H1 (cell line): ENCODE measurements around the gene HP1BP3. TPM values are rescaled to one million over a fixed set of nuclear protein-coding genes. Genes with fewer than 3 reads are reported as not detected.

ENCODE experiments used
- CTCF ChIA-PET: fragments of 300-600 bp; sonication (Branson Sonifier 250); formaldehyde crosslinking; loops from one replicate; lab custom pipeline; 2021; ENCODE audit not compliant: partially characterized antibody; lab: Charles Lee
- POLR2A ChIA-PET: fragments of 300-600 bp; sonication (Branson Sonifier 250); formaldehyde crosslinking; loops from one replicate; lab custom pipeline; 2021; ENCODE audit warnings: inconsistent platforms; ENCODE audit not compliant: partially characterized antibody; lab: Charles Lee
- DNase-seq, 2 experiments: peaks; one replicate each; pipeline versions ENCODE4 v3.0.0 to v3.0.0-alpha.2; 2010 to 2022; ENCODE audit warnings: low spot score in 2 of 2, low read depth in 1 of 2, mixed read lengths in 1 of 2
- FAIRE-seq: peaks from 2 replicates; lab custom pipeline; 2011; peaks lifted over from hg19 to GRCh38; lab: Jason Lieb, UNC
- H2AFZ ChIP-seq: 2 replicates; pipeline ENCODE4 v1.8.1; 2012; ENCODE audit warnings: low read length, inconsistent platforms
- H2AK5ac ChIP-seq: 2 replicates; pipeline ENCODE4 v1.6.1; 2013; ENCODE audit warnings: low read depth, low read length
- H2BK120ac ChIP-seq: replicated peaks from 2 replicates; pipeline ENCODE3; 2013; ENCODE audit warnings: low read depth, low read length, inconsistent platforms
- H2BK12ac ChIP-seq: 2 replicates; pipeline ENCODE4 v1.6.1; 2013; ENCODE audit warnings: low read depth, low read length
- H2BK15ac ChIP-seq: 2 replicates; pipeline ENCODE4 v1.6.1; 2013; ENCODE audit warnings: low read length
- H2BK20ac ChIP-seq: 2 replicates; pipeline ENCODE4 v1.6.1; 2013; ENCODE audit warnings: low read length
- H2BK5ac ChIP-seq: 2 replicates; pipeline ENCODE4 v1.6.1; 2013; ENCODE audit warnings: low read depth, low read length
- H3K14ac ChIP-seq: 2 replicates; pipeline ENCODE4 v1.6.1; 2013; ENCODE audit warnings: inconsistent platforms; ENCODE audit not compliant: insufficient read length
- H3K18ac ChIP-seq: 2 replicates; pipeline ENCODE4 v1.6.1; 2013; ENCODE audit warnings: low read length; ENCODE audit errors: extremely low read depth
- H3K23ac ChIP-seq: 2 replicates; pipeline ENCODE4 v1.6.1; 2013; ENCODE audit warnings: inconsistent platforms; ENCODE audit not compliant: insufficient read length
- H3K23me2 ChIP-seq: 2 replicates; pipeline ENCODE4 v1.6.1; 2013; ENCODE audit warnings: low read depth, low read length
- H3K27ac ChIP-seq: 2 replicates; pipeline ENCODE4 v1.6.1; 2011; ENCODE audit warnings: low read depth, low read length, inconsistent platforms
- H3K27me3 ChIP-seq, 4 experiments: replicated peaks in 1 of 4; 1 replicate in 1 of 4; 2 replicates in 3 of 4; pipeline versions ENCODE4 v1.6.1 to v1.8.1; 2011 to 2013; ENCODE audit warnings: low read length in 3 of 4, mild to moderate bottlenecking in 3 of 4, inconsistent platforms in 2 of 4, mixed read lengths in 2 of 4, moderate library complexity in 1 of 4; ENCODE audit not compliant: control insufficient read depth in 3 of 4, insufficient read depth in 3 of 4; ENCODE audit errors: extremely low read depth in 1 of 4
- H3K36me3 ChIP-seq, 4 experiments: 2 replicates each; pipeline versions ENCODE4 v1.6.1 to v1.8.1; 2011 to 2013; ENCODE audit warnings: mild to moderate bottlenecking in 4 of 4, low read length in 3 of 4, moderate library complexity in 2 of 4, control low read depth in 1 of 4, inconsistent platforms in 1 of 4; ENCODE audit not compliant: insufficient read depth in 4 of 4, control insufficient read depth in 2 of 4
- H3K4ac ChIP-seq: replicated peaks from 2 replicates; pipeline ENCODE3; 2013; ENCODE audit warnings: low read length, low read depth, mixed read lengths, inconsistent platforms; ENCODE audit not compliant: insufficient read length
- H3K4me1 ChIP-seq, 4 experiments: replicated peaks in 1 of 4; 1 replicate in 1 of 4; 2 replicates in 3 of 4; pipeline versions ENCODE4 v1.6.1 to v1.8.1; 2011 to 2013; ENCODE audit warnings: low read length in 3 of 4, inconsistent platforms in 2 of 4, mixed read lengths in 1 of 4; ENCODE audit not compliant: insufficient read depth in 4 of 4, control insufficient read depth in 3 of 4
- H3K4me2 ChIP-seq, 2 experiments: 2 replicates each; pipeline versions ENCODE4 v1.6.1 to v1.8.1; 2011 to 2013; ENCODE audit warnings: low read depth in 2 of 2, low read length in 2 of 2, control low read depth in 1 of 2, inconsistent platforms in 1 of 2, mild to moderate bottlenecking in 1 of 2; ENCODE audit not compliant: insufficient read depth in 1 of 2
- H3K4me3 ChIP-seq, 4 experiments: fragments of 200-600, 300-600 bp in 1 of 4; sonication (generic), shearing (Covaris generic), sonication (Bioruptor Twin) in 1 of 4; 2 replicates each; pipeline versions ENCODE4 v1.5.1 to v1.8.1; 2011 to 2016; ENCODE audit warnings: low read length in 4 of 4, low read depth in 3 of 4, control low read depth in 2 of 4, inconsistent platforms in 2 of 4, mild to moderate bottlenecking in 2 of 4, mixed read lengths in 1 of 4, moderate library complexity in 1 of 4; ENCODE audit not compliant: insufficient read depth in 2 of 4; ENCODE audit errors: extremely low read depth in 1 of 4
- H3K56ac ChIP-seq: replicated peaks from 2 replicates; pipeline ENCODE3; 2013; ENCODE audit warnings: low read depth, mild to moderate bottlenecking, mixed read lengths, low read length, inconsistent platforms; ENCODE audit not compliant: insufficient read length
- H3K79me1 ChIP-seq: 2 replicates; pipeline ENCODE4 v1.6.1; 2013; ENCODE audit warnings: low read depth, low read length, control low read depth
- H3K79me2 ChIP-seq, 2 experiments: 2 replicates each; pipeline versions ENCODE4 v1.6.1 to v1.8.1; 2012 to 2013; ENCODE audit warnings: low read length in 2 of 2, mild to moderate bottlenecking in 2 of 2, inconsistent platforms in 1 of 2; ENCODE audit not compliant: insufficient read depth in 2 of 2, control insufficient read depth in 1 of 2
- H3K9ac ChIP-seq, 4 experiments: replicated peaks in 1 of 4; 1 replicate in 1 of 4; 2 replicates in 3 of 4; pipeline versions ENCODE4 v1.6.1 to v1.8.1; 2011 to 2013; ENCODE audit warnings: low read depth in 3 of 4, low read length in 3 of 4, control low read depth in 2 of 4, mild to moderate bottlenecking in 2 of 4, moderate library complexity in 2 of 4, inconsistent platforms in 1 of 4; ENCODE audit errors: extremely low read depth in 1 of 4
- H3K9me3 ChIP-seq, 2 experiments: 2 replicates each; pipeline versions ENCODE4 v1.6.1 to v1.8.1; 2012 to 2013; ENCODE audit warnings: mild to moderate bottlenecking in 2 of 2, moderate library complexity in 2 of 2, control low read depth in 1 of 2, inconsistent platforms in 1 of 2, low read depth in 1 of 2, low read length in 1 of 2, mixed read lengths in 1 of 2; ENCODE audit not compliant: insufficient read depth in 2 of 2
- H4K20me1 ChIP-seq, 2 experiments: replicated peaks in 1 of 2; 2 replicates each; pipeline versions ENCODE3 to v1.8.1; 2011 to 2013; ENCODE audit warnings: inconsistent platforms in 2 of 2, low read length in 2 of 2, mild to moderate bottlenecking in 1 of 2; ENCODE audit not compliant: insufficient read depth in 2 of 2, control insufficient read depth in 1 of 2
- H4K5ac ChIP-seq: 2 replicates; pipeline ENCODE4 v1.6.1; 2013; ENCODE audit warnings: low read length, low read depth, mixed read lengths, inconsistent platforms; ENCODE audit not compliant: insufficient read length
- H4K8ac ChIP-seq: 2 replicates; pipeline ENCODE4 v1.8.0; 2013; ENCODE audit warnings: mild to moderate bottlenecking, moderate library complexity, low read length, inconsistent platforms; ENCODE audit not compliant: insufficient read depth; ENCODE audit errors: extremely low read depth
- H4K91ac ChIP-seq: replicated peaks from 2 replicates; pipeline ENCODE3; 2013; ENCODE audit warnings: low read length, mixed read lengths, inconsistent platforms; ENCODE audit not compliant: insufficient read length
- ASH2L ChIP-seq: fragments of 200-600, 300-600 bp; sonication (generic); IDR thresholded peaks from one replicate; pipeline ENCODE4 v1.7.1; 2017; ENCODE audit warnings: low read length
- BRCA1 ChIP-seq: IDR thresholded peaks from 2 replicates; pipeline ENCODE4 v1.6.1; 2012; ENCODE audit warnings: low read depth, low read length, improper control_type of control experiment
- CEBPB ChIP-seq: IDR thresholded peaks from 2 replicates; pipeline ENCODE4 v1.6.1; 2012; ENCODE audit warnings: low read depth, low read length
- EGR1 ChIP-seq: IDR thresholded peaks from 2 replicates; pipeline ENCODE4 v1.6.1; 2011; ENCODE audit warnings: low read depth, low read length, borderline replicate concordance
- EP300 ChIP-seq, 2 experiments: IDR thresholded peaks; 1 replicate in 1 of 2; 2 replicates in 1 of 2; pipeline ENCODE4 v1.6.1; 2011 to 2012; ENCODE audit warnings: low read depth in 2 of 2, low read length in 2 of 2, mild to moderate bottlenecking in 2 of 2, borderline replicate concordance in 1 of 2, inconsistent platforms in 1 of 2, moderate library complexity in 1 of 2
- JUND ChIP-seq: IDR thresholded peaks from 2 replicates; pipeline ENCODE4 v1.6.1; 2011; ENCODE audit warnings: mild to moderate bottlenecking, improper control_type of control experiment, low read length
- KDM5A ChIP-seq: fragments of 200-600 bp; IDR thresholded peaks from 2 replicates; pipeline ENCODE4 v1.7.1; 2012; ENCODE audit warnings: mild to moderate bottlenecking, low read length, inconsistent platforms, mixed read lengths
- NRF1 ChIP-seq: IDR thresholded peaks from 2 replicates; pipeline ENCODE4 v1.6.1; 2011; ENCODE audit warnings: mild to moderate bottlenecking, low read depth, low read length, improper control_type of control experiment
- POLR2AphosphoS5 ChIP-seq: IDR thresholded peaks from 2 replicates; pipeline ENCODE4 v1.6.1; 2011; ENCODE audit warnings: low read depth, low read length
- RFX5 ChIP-seq: IDR thresholded peaks from 2 replicates; pipeline ENCODE4 v1.6.1; 2011; ENCODE audit warnings: low read depth, low read length, improper control_type of control experiment, borderline replicate concordance
- WGBS, 2 experiments: shearing (Covaris generic) in 1 of 2; methylation state at CpG; one replicate each; pipeline versions ENCODE4 v1.1.6 to v1.1.7; 2013 to 2015; ENCODE audit warnings: low lambda C conversion rate in 2 of 2, mixed read lengths in 2 of 2, inconsistent platforms in 1 of 2, low coverage in 1 of 2, missing lambda C conversion rate in 1 of 2; ENCODE audit not compliant: insufficient replicate concordance in 2 of 2, insufficient coverage in 1 of 2, insufficient read length in 1 of 2; ENCODE audit errors: extremely low coverage in 1 of 2, missing lambda C conversion rate in 1 of 2; 5-methylcytosine and 5-hydroxymethylcytosine counted together
- polyA plus RNA-seq, 7 experiments: library from polyadenylated mRNA; depleted of rRNA in 3 of 7; stranded (reverse) in 5 of 7; unstranded in 2 of 7; fragments of >200 nt in 5 of 7; fragments of 200-250 nt in 2 of 7; gene quantifications; 1 replicate in 5 of 7; 2 replicates in 1 of 7; 4 replicates in 1 of 7; pipeline versions ENCODE4 v1.2.1 to v1.2.3, GENCODE V29; 2011 to 2013; ENCODE audit warnings: missing spikeins in 2 of 7, mixed read lengths in 2 of 7
- total RNA-seq: library from RNA; stranded (reverse); fragmentation: NEBNext Ultra II Directional; extraction: Animal tissue kit (Norgen Biotek cat#: 25700); gene quantifications from 2 replicates; pipeline ENCODE4 v1.2.1, GENCODE V29; 2021

Gene HP1BP3
- total and polyA plus RNA-seq, 2 of the 8 experiments (the other 6 are each of a cell fraction or from before 2014, with no cell fraction given) = 47.4 to 125 TPM

DNA sequence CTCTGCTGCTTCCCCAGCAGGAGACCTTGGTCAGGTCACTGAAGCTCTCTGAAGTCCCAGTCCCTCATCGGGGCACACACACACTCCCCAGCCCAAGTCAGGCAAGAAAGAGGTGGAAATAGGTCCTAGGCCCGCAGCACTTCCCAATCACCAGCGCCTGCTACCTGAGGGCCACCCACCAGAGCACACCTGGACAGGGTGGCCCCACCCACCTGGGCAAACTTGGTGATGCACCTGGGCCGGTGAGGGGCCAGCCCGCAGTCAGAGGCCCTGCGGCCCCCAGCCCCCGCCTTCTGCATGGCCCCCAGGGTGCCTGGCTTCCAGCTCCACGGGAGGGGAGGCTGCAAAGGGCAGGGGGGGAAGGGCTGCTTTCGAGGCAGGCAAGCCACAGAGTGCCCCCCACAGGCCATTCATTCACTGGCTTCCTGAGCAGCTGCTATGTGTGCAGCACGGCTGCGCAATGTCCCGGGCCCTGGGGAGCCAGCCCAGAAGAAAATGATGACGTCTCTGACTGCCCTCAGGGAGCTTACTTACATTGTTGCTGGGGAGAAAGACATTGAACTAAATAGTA lies 59.3 kb downstream of the HP1BP3 start:
- H3K4ac ChIP-seq = peak overlapping the region; percentile 75
- FAIRE-seq (no peak), DNase-seq (peak in 1 of 2 experiments; percentile 81)
- peak overlapping the region; percentile 95; the same call in 1 of the 2 replicates for H2BK15ac ChIP-seq
- no peak overlapping the region for H3K14ac ChIP-seq
- H2BK120ac ChIP-seq = peak overlapping the region; percentile 13
- H2BK20ac ChIP-seq = peak overlapping the region; percentile 72; the same call in 1 of the 2 replicates
- H2AFZ ChIP-seq = no peak overlapping the region
- H4K8ac ChIP-seq = peak overlapping the region; percentile 78; the same call in 1 of the 2 replicates
- no peak overlapping the region for H3K27ac ChIP-seq
- ChIA-PET CTCF (interaction anchor here (0.7 to 8.9 kb wide), 9 partner anchors 10 to 179 kb away, joined by 3 to 82 read pairs (median 4); partner anchors contain the start of gene KIF17), POLR2A (interaction anchor here (0.7 to 7.8 kb wide), 6 partner anchors 12 to 68 kb away, joined by 3 to 68 read pairs (median 4); partner anchors contain the start of gene KIF17)
- no peak overlapping the region for H3K9ac ChIP-seq
- peaks cover 2 to 19% (median 16%) of the 10 kb centered on the region in 4 experiments for H3K27me3 ChIP-seq
- 52% methylated on average over 12 of the region's 13 CpGs; no CpG with 5 or more reads in 1 of the 2 experiments for WGBS, 2 experiments
- H2BK12ac ChIP-seq = peak overlapping the region; percentile 90; the same call in 1 of the 2 replicates
- H4K5ac ChIP-seq = peak overlapping the region; percentile 69
- H3K23me2 ChIP-seq = peaks cover 10% of the 10 kb centered on the region; the same call in 1 of the 2 replicates
- H3K23ac ChIP-seq = no peak overlapping the region
- H3K79me2 ChIP-seq = no peaks in the 10 kb centered on the region; a peak in 1 of 4 replicates
- peak overlapping the region; percentile 51 to 63 for H3K4me2 ChIP-seq
- peaks cover 0 to 43% (median 32%) of the 10 kb centered on the region in 4 experiments; a peak in 6 of 7 replicates for H3K4me1 ChIP-seq
- H3K18ac ChIP-seq = peak overlapping the region; percentile 95
- H4K20me1 ChIP-seq = peaks cover 1 to 3% of the 10 kb centered on the region in 2 experiments
- no peaks in the 10 kb centered on the region for H3K79me1 ChIP-seq
- peak overlapping the region; percentile 56; the same call in 1 of the 2 replicates for H2AK5ac ChIP-seq
- peak overlapping the region; percentile 78; the same call in 1 of the 2 replicates for H2BK5ac ChIP-seq
- peak overlapping the region in 1 of 4 experiments; percentile 34; a peak in 1 of 8 replicates for H3K4me3 ChIP-seq
- no peaks in the 10 kb centered on the region for H3K9me3 ChIP-seq
- peak overlapping the region; percentile 98 for H4K91ac ChIP-seq
- no peaks in the 10 kb centered on the region for H3K36me3 ChIP-seq
- H3K56ac ChIP-seq = no peak overlapping the region
- no peak for TF ChIP-seq POLR2AphosphoS5
- no peak for TF ChIP-seq BRCA1
- TF ChIP-seq KDM5A = no peak
- peak; percentile 19; the same call in 1 of the 2 replicates for TF ChIP-seq NRF1
- TF ChIP-seq ASH2L = peak; percentile 46
- TF ChIP-seq JUND = peak; percentile 28; the same call in 1 of the 2 replicates
- TF ChIP-seq EGR1 = 0 out of 2 replicates have a peak, but pooled peaks have one; percentile 26
- TF ChIP-seq CEBPB = peak; percentile 38; the same call in 1 of the 2 replicates
- TF ChIP-seq EP300 (IDR thresholded peaks at IDR 0.05; ENCODE audit: borderline replicate concordance in 1 of 2, low read depth in 2 of 2, low read length in 2 of 2) = peak in 1 of 2 experiments; percentile 53; a peak in 1 of 3 replicates
- TF ChIP-seq RFX5 = no peak
